Stimulated activated CD8-positive, alpha-beta memory T cell treated with anti-CD3 and anti-CD28 coated beads, Interleukin-7, amount 100 ng/mL, for 48 hours (primary cell): ENCODE results near the gene PLEKHN1.
"Not testable (repeated sequence)": the region's sequence is repeated elsewhere in the genome, so short reads cannot be mapped to it uniquely, and the experiment has no call there.

ENCODE experiments used
- DNase-seq, 2 donors: peaks; one replicate each; pipeline ENCODE4 v3.0.0-alpha.2; 2020; ENCODE audit warnings: low read depth in 1 of 2; ENCODE audit errors: extremely low read depth in 1 of 2

PLEKHN1 gene

DNA sequence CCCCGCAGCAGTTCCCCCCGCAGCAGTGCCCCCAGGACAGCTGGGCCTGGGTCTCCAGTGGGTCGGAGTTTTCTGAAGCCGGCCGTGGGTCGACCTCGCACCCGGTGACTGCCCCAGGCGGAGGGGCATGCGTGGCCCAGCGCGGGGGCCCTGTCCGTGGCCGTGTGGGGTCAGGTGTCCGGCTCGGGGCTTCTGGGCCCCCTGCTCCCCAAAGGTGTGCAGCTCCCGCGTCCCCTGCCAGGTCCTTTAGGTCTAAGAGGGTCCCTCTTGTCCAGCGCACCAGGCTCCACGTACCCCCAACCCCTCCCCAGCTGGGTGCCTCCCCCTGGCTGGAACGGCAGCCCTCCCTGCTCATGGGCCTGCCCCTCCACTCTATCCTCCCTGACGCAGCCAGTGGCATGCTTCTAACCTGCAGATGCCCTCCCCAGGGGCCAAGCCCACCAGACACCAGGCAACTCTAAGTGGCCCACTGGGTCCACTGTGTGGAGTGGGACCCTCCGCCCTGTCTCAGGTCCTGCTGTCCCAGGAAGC lies 39.6 kb downstream of the PLEKHN1 start:
- no peak for DNase-seq

GRCh38 chr1:1006305-1007159 lies 40.2 kb downstream of the PLEKHN1 start:
- no peak for DNase-seq

GRCh38 chr1:1010131-1010530 lies 43.8 kb downstream of the PLEKHN1 start:
- DNase-seq, result not testable (repeated sequence)

GRCh38 chr1:1011396-1011949 lies 45.2 kb downstream of the PLEKHN1 start:
- DNase-seq, result no peak

DNA sequence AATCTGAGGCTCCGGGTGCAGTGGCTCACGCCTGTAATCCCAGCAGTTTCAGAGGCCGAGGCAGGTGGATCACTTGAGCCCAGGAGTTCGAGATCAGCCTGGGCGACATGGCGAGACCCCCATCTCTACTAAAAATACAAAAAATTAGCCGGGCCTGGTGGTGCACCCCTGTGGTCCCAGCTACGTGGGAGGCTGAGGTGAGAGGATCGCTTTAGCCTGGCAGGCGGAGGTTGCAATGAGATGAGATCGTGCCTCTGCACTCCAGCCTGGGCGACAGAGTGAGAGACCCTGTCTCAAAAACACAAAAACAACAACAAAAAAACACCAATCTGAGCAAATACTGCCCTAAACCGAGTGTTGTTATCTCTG lies 46.4 kb downstream of the PLEKHN1 start:
- DNase-seq, result not testable (repeated sequence)

DNA sequence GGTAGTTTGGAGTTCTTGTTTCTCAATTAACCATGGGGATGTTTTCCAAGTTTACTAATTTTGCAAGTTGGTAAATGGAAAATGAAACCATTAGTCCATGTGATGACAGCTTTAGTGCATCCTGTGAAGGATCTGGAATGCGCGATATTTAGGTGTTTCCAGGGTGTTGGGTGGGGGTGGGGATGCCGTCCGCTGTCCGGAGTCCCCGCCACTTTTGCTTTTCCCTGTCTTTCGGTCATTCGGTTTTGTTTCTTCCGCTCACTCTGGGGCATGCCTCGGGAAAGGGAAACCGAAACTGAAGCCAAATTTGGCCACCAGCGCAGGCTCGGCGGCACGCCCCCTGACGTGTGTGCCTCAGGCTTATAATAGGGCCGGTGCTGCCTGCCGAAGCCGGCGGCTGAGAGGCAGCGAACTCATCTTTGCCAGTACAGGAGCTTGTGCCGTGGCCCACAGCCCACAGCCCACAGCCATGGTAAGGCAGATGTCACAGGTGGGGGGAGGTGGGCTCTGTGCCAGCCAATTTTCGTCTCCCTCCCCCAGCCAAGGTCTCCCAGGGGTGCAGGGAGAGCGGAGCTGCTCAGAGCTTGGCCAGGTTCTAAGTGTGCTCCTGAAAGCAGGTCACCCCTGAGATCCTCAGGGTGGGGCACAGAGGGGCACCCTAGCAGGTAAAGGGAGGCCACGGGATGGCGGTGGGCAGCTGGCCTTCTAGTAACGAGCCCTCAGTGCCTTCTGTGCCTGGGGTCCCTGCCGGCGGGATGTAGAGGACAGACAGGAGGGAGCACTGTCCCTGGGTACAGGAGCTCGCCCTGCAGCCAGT lies 47.0 kb downstream of the PLEKHN1 start, which contains the start of gene ISG15:
ISG15 (plus strand) TSS at position 393 of the 817 bp plus-strand sequence; CDS start at position 470, 77 bp downstream.
- DNase-seq, result peak; percentile 70 to 75

DNA sequence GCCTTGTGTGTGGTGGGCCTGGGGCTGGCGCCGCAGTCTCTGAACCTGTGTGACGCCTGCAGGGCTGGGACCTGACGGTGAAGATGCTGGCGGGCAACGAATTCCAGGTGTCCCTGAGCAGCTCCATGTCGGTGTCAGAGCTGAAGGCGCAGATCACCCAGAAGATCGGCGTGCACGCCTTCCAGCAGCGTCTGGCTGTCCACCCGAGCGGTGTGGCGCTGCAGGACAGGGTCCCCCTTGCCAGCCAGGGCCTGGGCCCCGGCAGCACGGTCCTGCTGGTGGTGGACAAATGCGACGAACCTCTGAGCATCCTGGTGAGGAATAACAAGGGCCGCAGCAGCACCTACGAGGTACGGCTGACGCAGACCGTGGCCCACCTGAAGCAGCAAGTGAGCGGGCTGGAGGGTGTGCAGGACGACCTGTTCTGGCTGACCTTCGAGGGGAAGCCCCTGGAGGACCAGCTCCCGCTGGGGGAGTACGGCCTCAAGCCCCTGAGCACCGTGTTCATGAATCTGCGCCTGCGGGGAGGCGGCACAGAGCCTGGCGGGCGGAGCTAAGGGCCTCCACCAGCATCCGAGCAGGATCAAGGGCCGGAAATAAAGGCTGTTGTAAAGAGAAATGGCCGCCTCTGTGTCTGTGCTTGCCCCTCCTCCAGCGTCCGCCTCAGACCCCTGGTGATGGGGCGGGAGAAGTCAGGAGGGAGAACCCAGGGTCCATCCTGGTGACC lies 47.8 kb downstream of the PLEKHN1 start:
- no peak for DNase-seq

- no peak for DNase-seq
Measured at GRCh38 chr1:1014799-1015681, 48.8 kb downstream of the PLEKHN1 start.

DNA sequence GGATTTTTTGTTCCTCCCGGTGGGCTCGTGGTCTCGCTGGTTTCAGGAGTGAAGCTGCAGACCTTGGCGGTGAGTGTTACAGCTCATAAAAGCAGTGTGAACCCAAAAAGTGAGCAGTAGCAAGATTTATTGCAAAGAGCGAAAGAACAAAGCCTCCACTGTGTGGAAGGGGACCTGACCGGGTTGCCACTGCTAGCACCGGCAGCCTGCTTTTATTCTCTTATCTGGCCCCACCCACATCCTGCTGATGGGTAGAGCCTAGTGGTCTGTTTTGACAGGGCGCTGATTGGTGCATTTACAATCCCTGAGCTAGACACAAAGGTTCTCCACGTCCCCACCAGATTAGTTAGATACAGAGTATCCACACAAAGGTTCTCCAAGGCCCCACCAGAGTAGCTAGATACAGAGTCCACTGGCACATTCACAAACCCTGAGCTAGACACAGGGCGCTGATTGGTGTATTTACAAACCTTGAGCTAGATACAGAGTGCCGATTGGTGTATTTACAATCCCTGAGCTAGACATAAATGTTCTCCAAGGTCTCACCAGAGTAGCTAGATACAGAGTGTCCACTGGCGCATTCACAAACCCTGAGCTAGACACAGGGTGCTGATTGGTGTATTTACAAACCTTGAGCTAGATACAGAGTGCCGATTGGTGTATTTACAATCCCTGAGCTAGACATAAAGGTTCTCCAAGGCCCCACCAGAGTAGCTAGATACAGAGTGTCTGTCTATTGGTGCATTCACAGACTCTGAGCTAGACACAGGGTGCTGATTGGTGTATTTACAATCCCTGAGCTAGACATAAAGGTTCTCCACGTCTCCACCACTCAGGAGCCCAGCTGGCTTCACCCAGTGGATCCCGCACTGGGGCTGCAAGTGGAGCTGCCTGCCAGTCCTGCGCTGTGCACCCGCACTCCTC lies 51.4 kb downstream of the PLEKHN1 start:
- not testable (repeated sequence) for DNase-seq

GRCh38 chr1:1018321-1018685 lies 52.0 kb downstream of the PLEKHN1 start:
- not testable (repeated sequence) for DNase-seq

GRCh38 chr1:1019122-1019999 lies 53.1 kb downstream of the PLEKHN1 start:
- peak in 1 of 2 donors; percentile 69 for DNase-seq

- no peak for DNase-seq
Measured at GRCh38 chr1:1020000-1020404, 53.7 kb downstream of the PLEKHN1 start, which contains the start of gene AGRN. Gene AGRN (plus strand): TSS chr1:1020120. CDS start chr1:1020173, 53 bp downstream.

DNA sequence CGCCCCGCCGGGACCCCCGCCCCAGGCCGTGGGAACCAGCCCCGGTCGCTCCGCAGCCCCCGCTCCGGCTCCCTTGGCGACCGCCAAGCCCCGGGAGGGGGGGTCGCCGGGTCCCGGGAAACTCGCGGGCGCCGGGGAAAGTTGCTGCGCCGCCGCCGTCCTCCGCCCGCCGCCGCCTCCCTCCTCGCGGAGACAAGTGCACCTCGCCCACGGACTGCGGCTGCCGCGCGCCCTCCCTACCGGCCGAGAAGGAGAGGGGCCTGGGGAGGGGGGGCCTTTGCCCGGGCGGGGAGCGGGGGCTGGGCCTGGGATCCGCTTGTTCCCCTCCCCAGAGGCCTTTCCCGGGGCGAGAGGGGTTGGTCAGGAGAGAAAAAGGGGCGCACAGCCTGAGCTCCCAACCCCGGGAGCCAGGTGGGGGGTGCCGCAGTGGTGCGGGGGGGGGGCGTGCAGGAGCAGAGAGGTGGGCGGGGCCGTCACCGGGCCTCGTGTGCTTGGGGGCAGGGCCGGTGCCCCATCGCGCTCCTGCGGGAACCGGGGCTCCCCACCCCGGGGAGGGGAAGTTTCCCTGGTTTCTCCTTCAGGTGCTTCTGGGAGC lies 54.2 kb downstream of the PLEKHN1 start:
- no peak for DNase-seq

- no peak for DNase-seq
Measured at GRCh38 chr1:1021010-1021919, 55.0 kb downstream of the PLEKHN1 start.

DNA sequence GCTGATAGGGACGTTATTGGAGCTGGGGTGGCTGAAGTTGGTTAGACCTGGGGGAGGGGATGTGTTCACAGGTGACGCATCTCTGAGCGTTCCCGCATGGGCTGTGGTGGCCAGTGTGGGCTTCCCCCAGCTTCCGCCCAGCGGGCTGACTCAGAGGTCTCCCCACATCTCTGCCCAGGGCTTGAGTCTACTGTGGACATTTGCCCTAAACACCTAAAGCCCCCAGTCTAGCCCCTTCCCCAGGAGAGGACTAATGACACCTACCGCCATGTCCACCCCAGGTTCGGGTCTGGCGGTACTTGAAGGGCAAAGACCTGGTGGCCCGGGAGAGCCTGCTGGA lies 55.6 kb downstream of the PLEKHN1 start:
- DNase-seq, result no peak

- DNase-seq, result no peak
Measured at GRCh38 chr1:1022302-1023009, 56.2 kb downstream of the PLEKHN1 start.
